Activated CD4-positive, alpha-beta T cell treated with anti-CD3 and anti-CD28 coated beads, Interleukin-2, amount 50 U/mL, for 24 hours (primary cell): ENCODE measurements around the gene VDR.

ENCODE experiments used
- DNase-seq, 2 donors: peaks; one replicate each; pipeline ENCODE4 v3.0.0-alpha.2; 2020; ENCODE audit warnings: low read depth in 1 of 2, low spot score in 1 of 2

Gene VDR

GRCh38 chr12:47833591-47834012 lies 71.2 kb downstream of the VDR start:
- no peak for DNase-seq

- DNase-seq = peak; percentile 43 to 69
These were observed 72.4 kb downstream of the VDR start for GRCh38 chr12:47832263-47832933.

- no peak for DNase-seq
These were observed 75.2 kb downstream of the VDR start for GRCh38 chr12:47829584-47829983.

- no peak for DNase-seq
These were observed 75.8 kb downstream of the VDR start for GRCh38 chr12:47828976-47829482.

- DNase-seq = no peak
These were observed 76.5 kb downstream of the VDR start for GRCh38 chr12:47828008-47828975.

GRCh38 chr12:47825173-47825639 lies 79.6 kb downstream of the VDR start:
- DNase-seq = no peak

DNA sequence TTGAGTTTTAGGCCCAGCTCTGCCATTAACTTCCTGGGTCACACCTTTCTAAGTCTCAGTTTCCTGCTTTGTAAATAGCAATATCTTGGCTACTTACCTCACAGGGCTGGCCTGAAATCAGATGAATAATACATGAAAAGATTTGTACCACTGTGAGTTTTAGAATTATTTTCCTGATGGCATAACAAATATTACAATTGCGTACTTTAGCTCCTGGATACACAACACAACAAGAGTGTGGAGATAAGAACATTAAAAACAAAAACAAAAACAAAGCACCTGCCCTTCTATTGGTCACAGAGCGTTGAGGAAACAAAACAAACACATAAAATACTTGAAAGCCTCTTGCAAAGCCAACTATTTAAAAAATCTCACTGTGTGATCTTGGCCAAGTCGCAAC lies 80.2 kb downstream of the VDR start:
- no peak for DNase-seq

GRCh38 chr12:47824198-47824597 lies 80.6 kb downstream of the VDR start:
- no peak for DNase-seq

- DNase-seq = no peak
These were observed 81.2 kb downstream of the VDR start for GRCh38 chr12:47823422-47824086.

- DNase-seq = no peak
These were observed 81.9 kb downstream of the VDR start for GRCh38 chr12:47822863-47823262.

DNA sequence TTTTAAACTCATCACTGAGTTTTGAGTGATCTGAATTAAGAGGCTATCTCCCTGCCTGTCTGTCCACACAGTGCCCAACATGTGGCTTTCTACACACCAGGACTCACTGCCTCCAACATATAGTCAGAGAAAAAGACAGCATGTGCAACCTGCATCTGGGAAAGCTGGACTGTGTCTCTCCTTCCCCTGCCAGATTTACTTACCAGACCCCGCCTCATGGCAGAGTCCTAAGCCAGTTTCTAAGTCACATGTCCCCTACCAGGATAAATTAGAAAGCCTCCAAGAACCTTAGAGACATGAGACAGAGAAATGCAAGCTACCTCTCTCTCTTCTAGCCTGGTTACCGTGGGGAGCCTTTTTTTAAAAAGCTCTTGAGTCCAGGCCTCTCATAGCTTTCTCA lies 82.4 kb downstream of the VDR start:
- DNase-seq = no peak

DNA sequence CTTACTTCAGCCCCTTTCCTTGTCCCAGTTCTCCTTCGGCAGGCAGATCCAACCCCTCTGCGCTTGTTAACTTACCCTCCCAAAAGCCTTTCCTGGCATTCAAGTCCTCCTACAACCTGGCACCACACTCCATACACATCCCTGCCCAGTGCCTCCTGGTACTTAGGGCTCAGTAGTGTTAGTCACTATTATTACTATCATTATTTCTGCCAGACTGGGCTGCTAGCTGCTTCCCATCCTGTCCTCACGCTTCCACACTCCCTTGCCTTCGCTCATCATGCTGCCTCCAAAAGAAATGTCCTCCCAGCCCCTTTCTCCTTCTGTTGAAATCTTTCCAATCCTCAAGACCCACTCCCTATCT lies 83.5 kb downstream of the VDR start:
- DNase-seq = no peak

GRCh38 chr12:47820631-47821345 lies 84.0 kb downstream of the VDR start:
- no peak for DNase-seq

GRCh38 chr12:47819896-47820630 lies 84.7 kb downstream of the VDR start, which contains the start of gene HDAC7:
Gene HDAC7 (minus strand): TSS chr12:47819903. CDS start chr12:47819785, 118 bp downstream.
- DNase-seq = peak; percentile 49 to 68

DNA sequence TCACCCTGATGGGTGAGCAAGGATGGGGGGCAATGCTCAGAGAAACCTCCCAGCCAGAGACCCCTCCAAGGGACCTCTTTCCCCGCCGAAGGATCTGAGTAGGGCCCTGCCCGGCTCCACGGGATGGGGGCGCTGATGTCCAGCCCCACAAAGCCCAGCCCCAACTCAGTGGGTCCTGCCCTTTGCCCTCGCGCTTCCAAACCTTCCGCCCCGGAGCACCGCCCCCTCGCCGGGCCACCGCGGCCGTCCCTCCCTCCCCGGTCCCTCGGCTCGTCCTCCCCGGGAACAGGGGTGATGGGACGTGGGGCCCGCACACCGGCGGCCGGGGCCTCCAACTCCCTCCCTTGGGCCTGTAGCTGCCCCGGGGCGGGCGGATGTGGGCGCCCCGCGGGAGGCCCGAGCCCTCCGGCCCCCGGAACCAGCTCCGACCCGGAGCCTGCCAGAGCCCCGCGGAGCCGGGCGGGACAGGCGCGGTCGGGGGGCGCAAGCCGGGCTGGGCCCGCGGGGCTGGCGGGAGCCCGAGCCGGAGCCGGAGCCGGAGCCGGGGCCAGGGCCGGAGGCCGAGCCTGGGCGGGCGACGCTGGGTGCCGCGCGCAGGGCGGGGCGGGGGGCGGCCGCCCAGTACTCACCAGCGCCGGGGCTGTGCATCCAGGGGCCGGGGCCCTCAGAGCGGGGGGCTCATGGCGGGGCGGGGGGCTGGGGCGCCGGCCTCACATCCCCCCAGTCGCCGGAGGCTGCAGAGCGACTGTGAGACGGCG lies 85.5 kb downstream of the VDR start:
- DNase-seq = no peak

GRCh38 chr12:47818467-47819137 lies 86.2 kb downstream of the VDR start:
- DNase-seq = no peak

GRCh38 chr12:47818007-47818376 lies 86.8 kb downstream of the VDR start:
- no peak for DNase-seq

DNA sequence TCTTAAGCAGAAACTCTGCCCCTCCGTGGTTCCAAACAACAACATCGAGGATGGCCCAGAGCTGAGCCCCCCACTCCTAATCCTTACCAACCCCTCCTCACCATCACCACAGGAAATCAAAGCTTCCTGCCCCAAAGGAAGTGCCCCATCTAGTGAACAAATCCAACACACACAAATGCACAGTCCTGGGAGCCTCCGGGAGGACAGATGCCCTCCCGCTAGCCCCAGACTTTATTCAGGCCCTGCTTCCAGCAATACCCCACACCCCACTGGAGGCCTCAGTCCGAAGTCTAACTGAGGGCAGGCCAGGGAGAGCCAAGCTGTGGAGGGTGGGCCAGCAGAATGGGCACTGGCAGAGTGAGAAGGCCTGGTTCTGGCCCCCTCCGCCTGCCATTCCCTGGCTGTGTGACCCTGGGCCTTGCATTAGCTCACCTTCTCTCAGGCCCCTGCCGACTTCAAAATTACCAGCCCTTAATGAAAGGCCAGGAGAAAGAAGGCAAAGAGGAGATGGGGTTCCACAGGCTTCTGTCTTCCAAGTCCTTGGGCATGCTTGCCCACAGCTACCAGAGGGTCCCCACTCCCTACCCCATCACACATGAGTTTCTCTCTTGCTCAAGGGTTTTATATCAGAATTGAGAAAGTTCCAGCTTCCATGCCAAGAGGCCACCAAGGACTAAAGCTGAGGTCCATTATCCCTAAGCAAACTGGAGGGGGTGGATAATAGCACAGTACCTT lies 87.4 kb downstream of the VDR start:
- DNase-seq = no peak
